Measurements from ENCODE around the gene TRIM15. TPM values are rescaled to one million over a fixed set of nuclear protein-coding genes. Genes with fewer than 3 reads are reported as not detected.
"Not testable (repeated sequence)": the region's sequence is repeated elsewhere in the genome, so short reads cannot be mapped to it uniquely, and the experiment has no call there.

Gene TRIM15
- polyA plus RNA-seq (ENCODE audit: insufficient read length in 4 of 4) = under 1 TPM; 0.10 to 0.62 (median 0.14) TPM

DNA sequence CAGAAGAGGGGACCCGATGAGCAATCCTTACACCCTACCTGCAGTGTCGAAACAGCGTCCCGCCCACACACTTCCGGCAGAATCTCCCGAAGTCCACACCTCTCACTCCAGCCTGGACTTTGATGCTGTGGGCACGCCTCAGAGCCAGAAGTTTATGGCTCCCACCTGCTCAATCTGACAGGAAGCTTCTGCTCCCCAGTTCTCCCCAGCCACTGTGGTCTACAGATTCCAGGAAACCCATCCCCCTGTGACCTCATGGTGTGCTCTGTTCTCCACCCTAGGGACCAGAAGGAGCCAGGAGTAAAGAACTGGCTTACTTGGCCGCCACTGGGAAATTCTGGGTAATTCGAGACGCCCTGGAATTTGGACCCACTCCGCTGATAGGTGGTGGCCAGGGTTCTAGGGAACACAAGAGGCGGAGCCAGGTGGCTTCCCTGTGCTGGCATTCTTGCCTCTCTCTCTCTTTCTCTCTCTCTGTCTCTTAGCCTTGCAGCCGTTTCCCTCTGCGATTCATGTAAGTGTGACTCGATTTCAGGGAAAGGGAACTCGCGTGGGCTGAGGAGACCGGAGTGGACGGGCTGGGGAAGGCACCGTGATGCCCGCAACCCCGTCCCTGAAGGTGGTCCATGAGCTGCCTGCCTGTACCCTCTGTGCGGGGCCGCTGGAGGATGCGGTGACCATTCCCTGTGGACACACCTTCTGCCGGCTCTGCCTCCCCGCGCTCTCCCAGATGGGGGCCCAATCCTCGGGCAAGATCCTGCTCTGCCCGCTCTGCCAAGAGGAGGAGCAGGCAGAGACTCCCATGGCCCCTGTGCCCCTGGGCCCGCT lies at the start of gene TRIM15:
Gene TRIM15, plus strand, starts transcription at position 457 of the 828 bp plus-strand sequence. Its CDS starts 139 bp downstream, at position 596.
- no peak for DNase-seq (ENCODE audit: low read depth in 4 of 4, low spot score in 2 of 4)

DNA sequence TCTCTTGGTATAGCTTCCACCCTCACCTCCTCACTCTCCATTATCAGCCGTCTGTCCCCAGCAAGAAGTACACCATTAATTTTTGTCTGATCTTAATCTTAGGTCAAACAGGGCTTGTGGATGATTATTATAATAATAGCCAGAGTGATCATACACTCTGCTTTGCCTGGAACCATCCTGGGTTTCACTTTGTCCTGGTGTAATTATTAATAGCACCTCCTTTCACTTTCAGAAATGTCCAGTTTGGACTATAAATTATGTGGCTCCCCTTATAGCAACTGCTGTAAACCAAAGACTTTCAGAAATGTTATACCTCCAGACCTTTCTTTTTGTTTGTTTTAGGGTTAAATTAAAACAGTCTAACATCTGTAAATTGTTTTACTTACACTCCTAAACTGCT lies 49.5 kb upstream of the TRIM15 start:
- DNase-seq (ENCODE audit: low read depth in 4 of 4, low spot score in 2 of 4) = no peak

DNA sequence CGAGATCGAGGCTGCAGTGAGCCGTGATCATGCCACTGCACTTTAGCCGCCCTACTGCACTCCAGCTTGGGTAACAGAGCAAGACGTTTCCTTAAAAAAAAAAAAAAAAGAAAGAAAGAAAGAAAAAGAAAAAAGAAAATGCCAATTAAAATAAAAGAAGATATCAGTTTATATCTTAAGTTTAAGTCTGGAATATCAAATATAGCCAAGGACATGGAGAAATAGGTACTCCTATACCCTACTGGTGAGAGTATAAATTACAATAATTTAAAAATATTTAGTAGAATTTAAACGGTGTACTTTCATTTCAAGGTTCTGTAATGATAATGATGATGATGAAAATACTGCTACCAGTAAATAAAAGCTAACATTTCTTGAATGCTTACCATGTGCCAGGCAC lies 46.6 kb upstream of the TRIM15 start:
- DNase-seq (ENCODE audit: low read depth in 4 of 4, low spot score in 2 of 4) = no peak

DNA sequence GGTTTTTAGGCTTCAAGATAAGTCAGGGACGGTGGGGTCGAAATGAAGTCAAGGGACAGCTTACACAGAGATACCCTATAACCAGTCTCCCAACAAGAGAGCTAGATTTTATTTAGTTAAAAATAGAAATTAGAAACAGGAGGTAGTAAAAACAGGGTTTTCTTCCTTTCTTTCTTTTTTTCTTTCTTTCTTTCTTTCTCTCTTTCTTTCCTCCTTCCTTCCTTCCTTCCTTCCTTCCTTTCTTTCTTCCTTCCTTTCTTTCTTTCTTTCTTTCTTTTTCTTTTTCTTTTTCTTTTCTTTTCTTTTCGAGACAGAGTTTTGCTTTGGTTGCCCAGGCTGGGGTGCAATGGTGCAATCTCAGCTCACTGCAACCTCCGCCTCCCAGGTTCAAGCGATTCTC lies 44.7 kb upstream of the TRIM15 start:
- DNase-seq (ENCODE audit: low read depth in 4 of 4, low spot score in 2 of 4) = not testable (repeated sequence)

DNA sequence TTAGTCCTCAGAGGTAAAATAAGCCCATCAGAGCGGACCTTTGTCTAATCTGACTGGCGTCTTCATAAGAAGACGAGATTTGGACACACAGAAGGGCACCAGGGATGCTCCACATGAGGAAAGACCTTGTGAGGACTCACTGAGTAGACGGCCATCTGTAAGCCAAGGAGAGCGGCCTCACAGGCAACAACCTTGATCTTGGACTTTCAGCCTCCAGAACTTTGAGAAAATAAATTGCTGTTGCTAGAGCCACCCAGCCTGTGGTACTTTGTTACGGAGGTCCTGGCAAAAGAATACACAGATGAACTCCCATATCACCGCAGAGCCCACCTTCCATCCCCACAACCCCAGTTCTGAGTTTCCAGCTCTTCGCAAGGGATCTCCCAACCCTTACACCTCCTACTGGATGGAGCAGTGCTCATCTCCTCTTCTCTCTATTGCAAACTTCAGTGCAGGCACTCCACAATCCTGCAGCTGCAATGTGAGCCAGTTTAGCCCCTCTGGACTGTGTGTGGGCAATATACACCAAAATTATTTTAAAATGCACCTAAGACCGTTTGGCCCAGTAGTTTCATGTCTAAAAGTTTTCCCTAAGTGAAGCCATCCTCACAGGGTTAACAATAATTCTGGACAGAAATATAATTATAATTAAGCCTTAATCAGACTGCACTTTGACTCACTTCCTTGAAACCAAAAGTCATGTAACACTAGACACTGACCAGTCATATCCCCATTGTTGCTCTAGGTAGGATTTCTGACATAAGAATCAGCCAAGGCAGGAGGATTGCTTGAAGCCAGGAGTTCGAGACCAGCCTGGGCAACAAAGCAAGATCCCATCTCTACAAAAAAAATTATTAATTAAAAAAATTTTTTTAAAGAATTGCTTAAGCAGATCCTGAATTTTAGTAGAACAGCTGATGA lies 41.6 kb upstream of the TRIM15 start:
- no peak for DNase-seq (ENCODE audit: low read depth in 4 of 4, low spot score in 2 of 4)

DNA sequence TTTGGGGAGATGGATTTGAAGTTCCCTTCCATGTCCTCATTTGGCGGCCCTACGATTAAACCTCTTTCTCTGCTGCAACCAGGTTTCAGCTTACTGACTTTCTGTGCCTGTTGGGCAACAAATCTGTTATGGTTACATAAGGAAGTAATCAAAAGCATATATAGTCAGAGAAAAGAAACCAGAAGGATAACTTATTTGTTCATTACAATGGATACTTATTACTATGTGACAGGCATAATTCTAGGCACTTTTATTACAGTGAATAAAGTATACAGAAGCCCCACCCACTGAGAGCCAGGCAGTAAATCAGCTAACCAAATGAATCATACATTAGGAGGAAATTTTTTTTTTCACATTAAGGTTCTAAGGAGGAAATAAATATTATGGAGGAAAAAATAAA lies 40.8 kb upstream of the TRIM15 start:
- DNase-seq (ENCODE audit: low read depth in 4 of 4, low spot score in 2 of 4) = no peak

DNA sequence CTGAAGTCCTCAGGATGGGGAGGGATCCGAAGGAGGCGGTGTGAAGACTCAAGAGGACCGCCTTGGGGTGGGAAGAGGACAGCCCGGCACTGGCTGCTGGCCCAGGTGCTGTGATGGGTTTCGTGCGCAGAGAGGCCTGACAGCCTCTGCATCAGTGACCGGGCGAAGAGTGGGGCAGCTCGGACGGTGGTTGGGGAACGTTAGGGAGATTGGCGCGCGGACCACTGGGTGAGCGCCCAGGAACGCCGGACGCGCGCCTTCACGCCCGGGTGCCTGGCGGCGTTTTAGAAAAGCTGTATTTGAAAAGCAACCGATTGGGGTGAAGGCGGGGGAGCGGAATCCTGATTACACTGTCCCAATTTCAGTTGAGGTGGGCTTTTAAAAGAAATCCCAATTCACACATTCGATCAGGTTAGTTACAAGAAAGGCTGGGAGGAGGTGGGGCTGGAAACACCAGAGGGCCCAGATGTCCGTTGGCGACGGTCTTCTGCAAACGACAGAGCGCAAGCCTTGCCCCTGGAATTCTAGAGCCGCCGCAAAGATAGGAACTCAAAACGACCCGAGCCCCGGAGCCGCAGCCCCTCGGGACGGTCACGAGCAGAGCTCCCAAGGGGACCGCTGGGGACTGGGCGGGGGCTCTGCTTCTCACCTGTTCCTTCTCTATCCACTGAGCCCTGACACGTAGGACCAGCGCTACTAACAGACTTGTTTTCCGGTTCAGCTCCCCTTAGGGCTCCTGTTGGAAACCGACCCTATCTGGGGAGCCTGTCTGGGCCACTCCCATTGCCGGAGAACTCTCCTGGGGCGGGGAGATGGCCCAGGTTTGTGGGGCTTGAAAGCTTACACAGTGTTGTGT lies 35.9 kb upstream of the TRIM15 start:
- DNase-seq (ENCODE audit: low read depth in 4 of 4, low spot score in 2 of 4) = no peak

DNA sequence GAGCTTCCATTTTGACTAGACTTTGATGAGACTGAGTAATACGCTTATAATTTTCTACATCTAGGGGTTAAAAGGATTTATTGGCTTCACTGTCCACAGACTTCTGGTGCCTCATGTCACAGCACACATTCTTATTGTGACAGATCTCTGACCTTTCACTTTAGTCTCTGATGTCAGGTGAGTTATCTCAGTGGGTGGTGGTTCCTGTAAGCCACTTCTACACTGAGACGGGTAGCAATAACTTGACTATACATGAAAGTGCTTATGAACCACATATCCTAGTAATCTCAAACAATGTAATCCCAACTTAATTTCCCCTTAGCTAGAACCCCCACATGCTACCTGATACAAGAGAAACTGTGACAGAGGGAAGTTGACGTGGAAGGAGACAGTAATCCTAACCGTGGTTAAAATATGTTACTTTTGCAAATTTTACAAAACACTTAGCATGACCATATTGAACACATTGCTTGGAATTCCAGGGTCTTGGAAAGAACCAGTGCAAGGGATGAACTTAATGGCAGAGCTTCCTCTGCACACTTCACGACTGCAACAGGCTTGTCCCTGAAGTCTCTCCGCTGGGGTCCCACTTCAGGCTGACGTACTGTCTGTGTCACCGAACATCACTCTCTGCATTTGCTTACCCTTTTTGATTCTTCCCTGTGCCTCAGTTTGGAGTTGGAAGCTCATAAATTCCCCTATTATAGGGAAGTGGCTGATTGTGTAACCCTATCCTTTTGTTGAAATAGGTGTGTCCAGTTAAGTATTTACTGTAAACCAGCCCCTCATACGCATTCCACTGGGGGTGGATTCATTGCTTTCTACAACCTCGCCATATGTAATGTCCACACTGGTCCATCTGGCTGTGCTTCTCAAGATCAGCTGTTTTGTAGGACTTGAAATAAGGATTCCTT lies 33.8 kb upstream of the TRIM15 start:
- DNase-seq (ENCODE audit: low read depth in 4 of 4, low spot score in 2 of 4) = no peak

DNA sequence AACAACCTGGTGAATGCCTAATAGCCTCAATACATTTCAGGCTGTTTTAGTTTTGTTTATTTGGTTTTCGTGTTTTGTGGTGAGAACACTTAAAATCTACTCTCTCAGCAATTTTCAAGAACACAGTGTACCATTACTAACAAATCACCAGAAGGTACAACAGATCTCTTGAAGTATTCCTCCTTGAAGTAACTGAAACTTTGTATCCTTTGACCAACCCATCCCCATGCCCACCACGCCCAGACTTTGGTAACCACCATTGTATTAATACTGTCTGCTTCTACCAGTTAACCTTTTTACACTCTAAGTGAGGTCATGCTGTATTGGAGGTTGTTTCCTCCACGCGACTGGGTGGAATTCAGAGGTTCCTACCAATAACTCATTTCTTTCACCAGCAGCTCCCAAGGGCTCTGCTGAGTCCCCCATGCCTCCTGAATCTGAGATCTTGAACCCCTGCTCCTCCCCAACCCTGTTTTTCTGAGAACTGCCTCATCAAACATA lies 33.1 kb upstream of the TRIM15 start:
- DNase-seq (ENCODE audit: low read depth in 4 of 4, low spot score in 2 of 4) = no peak

DNA sequence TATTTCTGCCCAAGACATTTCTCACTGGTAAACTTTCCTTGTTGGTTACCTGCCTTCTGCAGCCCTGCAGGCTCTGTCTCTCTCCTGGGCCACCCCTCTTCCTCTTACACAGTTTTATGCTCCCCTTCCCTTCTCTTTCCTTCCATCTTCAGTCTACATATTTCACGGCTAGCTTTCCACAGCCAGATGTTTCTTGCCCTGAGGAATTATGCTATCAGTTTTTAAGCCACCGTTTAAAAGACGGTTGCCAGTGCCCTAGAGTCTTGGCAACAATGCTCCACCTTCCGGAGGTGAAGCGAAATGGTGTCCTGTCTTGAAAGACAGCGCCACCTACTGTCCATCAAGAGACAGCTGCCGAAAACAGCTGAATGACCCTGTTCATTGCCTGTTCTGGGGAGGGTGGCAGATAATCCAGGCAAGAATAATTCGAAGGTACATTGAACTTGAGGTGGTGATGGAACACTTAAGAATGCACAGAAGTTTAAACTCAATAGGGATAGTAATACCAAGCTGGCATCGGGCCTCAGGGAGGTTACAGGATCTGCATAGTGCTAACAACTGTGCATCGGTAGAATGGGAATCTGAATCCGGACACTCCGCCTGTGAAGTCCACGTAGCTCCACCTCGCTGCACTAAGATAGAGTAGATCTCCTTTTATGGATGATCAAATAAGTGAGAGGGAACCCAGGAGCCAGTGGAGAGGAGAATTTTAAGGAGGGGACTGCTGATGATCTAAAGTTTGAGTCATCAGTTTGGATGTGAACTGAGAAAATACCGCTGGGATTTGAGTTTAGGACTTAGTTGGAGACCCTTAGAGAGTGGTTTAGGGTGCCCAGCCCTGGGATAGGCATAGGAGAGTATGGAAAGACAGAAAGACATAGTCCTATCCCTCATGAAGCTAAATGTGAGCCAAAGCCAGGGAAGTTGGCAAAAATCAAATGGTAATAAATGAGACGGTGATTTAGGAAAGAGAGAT lies 32.2 kb upstream of the TRIM15 start:
- peak in 3 of 4 donors; percentile 50 to 66 (median 58) for DNase-seq (ENCODE audit: low read depth in 4 of 4, low spot score in 2 of 4)

DNA sequence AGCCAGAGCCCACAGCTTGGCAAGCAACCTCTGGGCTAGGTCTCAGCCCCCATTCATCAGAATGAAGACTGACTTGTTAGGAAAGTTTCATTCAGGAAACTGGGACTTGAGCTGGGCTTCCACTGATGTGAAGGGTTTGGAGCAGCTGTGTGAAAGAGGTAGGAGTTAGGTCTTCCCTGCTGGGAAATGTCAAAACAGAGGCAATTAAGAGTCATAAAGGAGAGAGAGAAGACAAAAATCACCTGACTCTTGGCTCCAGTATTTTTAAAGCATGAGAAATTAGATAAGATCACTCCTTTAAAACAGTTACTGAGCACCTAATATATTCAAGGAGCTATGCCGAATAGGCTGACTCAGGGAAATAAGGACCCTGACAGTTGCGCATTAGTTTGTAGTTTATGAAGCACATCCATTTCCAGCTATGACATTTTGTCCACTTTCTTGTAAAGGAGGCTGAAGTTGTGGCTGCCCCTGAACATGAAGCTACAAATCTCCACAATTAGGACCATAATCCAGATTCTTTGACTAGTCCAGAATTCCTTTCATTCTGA lies 31.3 kb upstream of the TRIM15 start:
- no peak for DNase-seq (ENCODE audit: low read depth in 4 of 4, low spot score in 2 of 4)

DNA sequence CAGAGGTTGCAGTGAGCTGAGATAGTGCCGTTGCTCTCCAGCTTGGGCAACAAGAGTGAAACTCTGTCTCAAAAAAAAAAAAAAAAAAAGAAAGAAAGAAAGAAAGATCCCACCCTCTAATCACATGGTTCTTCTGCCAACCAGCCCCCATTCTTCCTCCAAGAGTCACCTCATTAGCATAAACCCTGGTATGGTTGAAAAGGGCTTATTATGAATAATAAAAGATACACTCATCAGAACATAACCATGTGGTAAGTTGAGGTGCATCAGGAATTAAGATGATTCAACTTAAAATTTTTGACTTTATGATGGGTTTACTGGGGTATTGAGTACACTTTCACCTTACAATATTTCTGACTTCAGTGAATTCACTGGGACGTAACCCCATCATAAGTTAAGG lies 28.2 kb upstream of the TRIM15 start:
- DNase-seq (ENCODE audit: low read depth in 4 of 4, low spot score in 2 of 4) = no peak

DNA sequence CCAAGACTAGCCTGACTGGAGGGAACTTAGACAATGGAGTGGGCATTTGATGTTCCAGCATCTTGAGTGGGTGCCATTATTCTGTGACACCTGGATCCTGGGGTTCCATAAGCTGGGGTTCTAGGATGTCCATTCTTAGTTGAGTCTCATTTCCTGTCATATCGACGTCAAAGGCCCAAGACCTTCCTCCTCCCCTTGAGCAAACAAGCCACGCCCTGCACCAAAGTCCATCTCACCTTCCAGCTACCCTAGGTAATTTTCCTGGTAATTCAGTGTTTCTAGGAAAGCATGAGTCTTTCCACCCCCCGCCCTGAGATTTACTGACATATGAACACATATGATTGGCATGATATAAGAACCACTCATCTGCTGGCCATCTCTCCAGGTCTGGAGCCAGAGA lies 27.6 kb upstream of the TRIM15 start, which contains the start of gene TRIM40:
Gene TRIM40, plus strand, starts transcription at position 384 of the 400 bp plus-strand sequence. CDS start 897 bp downstream, outside the sequence.
- no peak for DNase-seq (ENCODE audit: low read depth in 4 of 4, low spot score in 2 of 4)

DNA sequence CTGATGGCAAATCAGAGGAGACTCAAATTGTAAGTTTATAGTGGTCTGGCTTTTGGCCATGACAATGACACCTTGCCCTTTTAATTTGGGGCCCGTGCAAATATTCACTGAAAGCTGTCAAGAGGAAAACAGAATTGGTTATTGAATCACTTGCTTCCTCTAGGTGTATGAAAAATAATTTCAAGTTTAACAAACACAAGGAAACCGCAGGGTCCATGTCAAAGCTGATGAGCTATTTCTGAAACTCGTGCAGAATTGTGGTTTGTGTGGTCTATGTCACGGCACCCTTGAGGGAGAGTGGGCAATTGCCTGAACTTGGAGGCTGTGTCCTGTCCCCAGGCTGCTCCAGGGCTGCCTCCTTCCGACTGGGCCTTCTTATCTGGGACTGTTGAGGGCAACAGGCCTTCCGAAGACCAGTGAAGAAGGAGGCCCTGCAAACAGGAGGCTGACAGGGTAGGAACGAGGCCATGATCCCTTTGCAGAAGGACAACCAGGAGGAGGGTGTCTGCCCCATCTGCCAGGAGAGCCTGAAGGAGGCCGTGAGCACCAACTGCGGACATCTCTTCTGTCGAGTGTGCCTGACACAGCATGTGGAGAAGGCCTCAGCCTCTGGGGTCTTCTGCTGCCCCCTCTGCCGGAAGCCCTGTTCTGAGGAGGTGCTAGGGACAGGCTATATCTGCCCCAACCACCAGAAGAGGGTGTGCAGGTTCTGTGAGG lies 26.6 kb upstream of the TRIM15 start:
- DNase-seq (ENCODE audit: low read depth in 4 of 4, low spot score in 2 of 4) = no peak

DNA sequence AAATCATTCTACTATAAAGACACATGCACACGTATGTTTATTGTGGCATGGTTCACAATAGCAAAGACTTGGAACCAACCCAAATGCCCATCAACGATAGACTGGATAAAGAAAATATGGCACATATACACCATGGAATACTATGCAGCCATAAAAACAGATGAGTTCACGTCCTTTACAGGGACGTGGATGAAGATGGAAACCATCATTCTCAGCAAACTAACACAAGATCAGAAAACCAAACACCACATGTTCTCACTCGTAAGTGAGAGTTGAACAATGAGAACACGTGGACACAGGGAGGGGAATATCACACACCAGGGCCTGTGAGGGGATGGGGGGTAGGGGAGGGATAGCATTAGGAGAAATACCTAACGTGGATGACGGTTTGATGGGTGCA lies 23.1 kb upstream of the TRIM15 start:
- not testable (repeated sequence) for DNase-seq (ENCODE audit: low read depth in 4 of 4, low spot score in 2 of 4)

DNA sequence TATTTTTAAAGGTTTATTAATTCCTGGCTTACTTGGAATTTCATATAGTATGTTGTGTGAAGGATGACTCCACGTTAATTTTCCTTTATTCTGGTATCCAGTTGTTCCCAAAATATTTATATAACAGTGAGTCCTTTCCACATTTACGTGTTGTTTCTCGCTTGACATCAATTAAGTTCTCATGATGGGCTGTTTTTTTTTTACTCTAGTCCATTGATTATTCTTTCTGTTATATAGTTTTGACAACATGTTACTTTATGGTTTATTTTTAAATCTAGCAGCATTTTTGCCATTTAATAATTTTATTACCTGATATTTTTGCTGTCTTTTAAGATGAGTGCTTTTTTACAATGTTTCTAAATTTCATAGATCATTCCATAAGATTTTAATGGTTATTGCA lies 20.7 kb upstream of the TRIM15 start:
- DNase-seq (ENCODE audit: low read depth in 4 of 4, low spot score in 2 of 4) = no peak

DNA sequence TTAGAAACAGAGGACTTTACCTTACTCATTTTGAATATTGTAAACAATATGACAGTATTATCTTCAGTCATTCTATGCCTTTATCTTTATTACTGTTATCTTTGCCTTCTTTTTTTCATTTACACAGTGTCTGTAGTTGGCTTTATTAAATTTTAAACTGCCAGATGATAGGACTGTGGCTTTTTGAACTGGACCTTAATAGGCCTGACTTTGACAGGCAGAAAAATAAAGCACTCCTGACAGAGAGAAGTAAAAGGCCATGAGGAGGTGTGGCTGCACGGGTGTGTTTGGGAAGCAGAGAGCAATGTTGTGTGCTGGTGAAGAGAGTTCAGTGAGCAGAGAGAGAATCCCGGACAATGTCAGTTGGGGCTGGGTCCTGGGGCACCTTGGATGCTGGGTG lies 19.6 kb upstream of the TRIM15 start:
- no peak for DNase-seq (ENCODE audit: low read depth in 4 of 4, low spot score in 2 of 4)

Data from left renal cortex interstitium (tissue), 4 donors.